PC-3 (cell line): ENCODE results near the gene WFDC1. TPM values are rescaled to one million over a fixed set of nuclear protein-coding genes. Genes with fewer than 3 reads are reported as not detected.

Experiments
- ATAC-seq: fragments of 200-7000 bp; cut with Tn5 transposase; 2 replicates; pipeline ENCODE4 v1.9.1; 2020; ENCODE audit warnings: mild to moderate bottlenecking, moderate library complexity
- BruUV-seq: library from RNA; stranded (reverse); fragments of 400-500 nt; replicated peaks from 2 replicates; lab custom pipeline; 2021; lab: Mats Ljungman, UMichigan
- CTCF ChIA-PET: fragments of 300-600 bp; sonication (Branson Sonifier 250); formaldehyde crosslinking; loops from one replicate; lab custom pipeline; 2022; ENCODE audit warnings: antibody characterized with exemption; lab: Charles Lee
- POLR2A ChIA-PET: fragments of 300-600 bp; sonication (Branson Sonifier 250); formaldehyde crosslinking; loops from one replicate; lab custom pipeline; 2022; ENCODE audit warnings: antibody characterized with exemption; ENCODE audit not compliant: unreplicated experiment; lab: Charles Lee
- DNase-seq: peaks from one replicate; pipeline ENCODE4 v3.0.0-alpha.2; 2015
- H2AFZ ChIP-seq: fragments of 300-600 bp; sonication (generic); 2 replicates; pipeline ENCODE4 v1.6.0; 2016; ENCODE audit warnings: antibody characterized with exemption, low read length
- H3F3A ChIP-seq: fragments of 300-600 bp; sonication (generic); one replicate; pipeline ENCODE4 v1.6.0; 2017; ENCODE audit warnings: antibody characterized with exemption, low read length, control low read depth, mild to moderate bottlenecking; ENCODE audit not compliant: unreplicated experiment
- H3K27ac ChIP-seq: fragments of 300-600 bp; sonication (generic); 2 replicates; pipeline ENCODE4 v1.5.1; 2016; ENCODE audit warnings: mild to moderate bottlenecking, low read length
- H3K27me3 ChIP-seq: fragments of 300-600 bp; sonication (generic); 2 replicates; pipeline ENCODE4 v1.6.1; 2016; ENCODE audit warnings: low read length, mixed read lengths
- H3K36me3 ChIP-seq: fragments of 300-600 bp; sonication (generic); 2 replicates; pipeline ENCODE4 v1.6.1; 2016; ENCODE audit warnings: low read depth, mixed run types, low read length, mixed read lengths
- H3K4me1 ChIP-seq: fragments of 300-600 bp; sonication (generic); 2 replicates; pipeline ENCODE4 v1.5.1; 2016; ENCODE audit warnings: low read length; ENCODE audit not compliant: insufficient read depth
- H3K4me2 ChIP-seq: fragments of 300-600 bp; sonication (generic); 2 replicates; pipeline ENCODE4 v1.6.0; 2016; ENCODE audit warnings: low read length
- H3K4me3 ChIP-seq: fragments of 300-600 bp; sonication (generic); 2 replicates; pipeline ENCODE4 v1.5.1; 2016; ENCODE audit warnings: mild to moderate bottlenecking, low read length, mixed read lengths
- H3K79me2 ChIP-seq: fragments of 300-600 bp; sonication (generic); 2 replicates; pipeline ENCODE4 v1.6.1; 2017; ENCODE audit warnings: low read length, mixed read lengths
- H3K9ac ChIP-seq: fragments of 300-600 bp; sonication (generic); 2 replicates; pipeline ENCODE4 v1.6.0; 2016; ENCODE audit warnings: mild to moderate bottlenecking, low read length
- H3K9me2 ChIP-seq: fragments of 300-600 bp; sonication (generic); replicated peaks from 2 replicates; pipeline ENCODE4 v1.6.1; 2016; ENCODE audit warnings: mixed run types, low read length, mixed read lengths
- H3K9me3 ChIP-seq: fragments of 300-600 bp; sonication (generic); 2 replicates; pipeline ENCODE4 v1.6.1; 2016; ENCODE audit warnings: low read length, mixed read lengths
- H4K20me1 ChIP-seq: fragments of 300-600 bp; sonication (generic); 2 replicates; pipeline ENCODE4 v1.6.1; 2016; ENCODE audit warnings: low read length, mixed read lengths
- EZH2 ChIP-seq: fragments of 300-600 bp; sonication (generic); IDR thresholded peaks from one replicate; pipeline ENCODE4 v1.6.1; 2017; ENCODE audit warnings: antibody characterized with exemption, mild to moderate bottlenecking, low read length; ENCODE audit not compliant: unreplicated experiment
- EZH2phosphoT487 ChIP-seq: fragments of 300-600 bp; sonication (generic); IDR thresholded peaks from 2 replicates; pipeline ENCODE4 v1.6.1; 2018; ENCODE audit warnings: mild to moderate bottlenecking, antibody characterized with exemption, low read length, borderline replicate concordance
- intact Hi-C: fragments of 100-400 bp; cut with micrococcal nuclease; formaldehyde crosslinking; loops from 2 replicates; pipeline ENCODE4 v1.9.0; 2023
- total RNA-seq: library from RNA; depleted of rRNA; stranded (reverse); fragments of >200 nt; gene quantifications from 2 replicates; pipeline ENCODE4 v1.2.3, GENCODE V29; 2014
- TF ChIP-seq, protein P1 (sequence below): fragments of 300-600 bp; sonication (generic); conservative IDR thresholded peaks from 2 replicates; pipeline ENCODE4 v1.5.1; 2017; ENCODE audit warnings: antibody characterized with exemption, low read depth, mild to moderate bottlenecking, low read length

The WFDC1 gene
- total RNA-seq, 1 experiment from 2014 or later, result 0.15 TPM

DNA sequence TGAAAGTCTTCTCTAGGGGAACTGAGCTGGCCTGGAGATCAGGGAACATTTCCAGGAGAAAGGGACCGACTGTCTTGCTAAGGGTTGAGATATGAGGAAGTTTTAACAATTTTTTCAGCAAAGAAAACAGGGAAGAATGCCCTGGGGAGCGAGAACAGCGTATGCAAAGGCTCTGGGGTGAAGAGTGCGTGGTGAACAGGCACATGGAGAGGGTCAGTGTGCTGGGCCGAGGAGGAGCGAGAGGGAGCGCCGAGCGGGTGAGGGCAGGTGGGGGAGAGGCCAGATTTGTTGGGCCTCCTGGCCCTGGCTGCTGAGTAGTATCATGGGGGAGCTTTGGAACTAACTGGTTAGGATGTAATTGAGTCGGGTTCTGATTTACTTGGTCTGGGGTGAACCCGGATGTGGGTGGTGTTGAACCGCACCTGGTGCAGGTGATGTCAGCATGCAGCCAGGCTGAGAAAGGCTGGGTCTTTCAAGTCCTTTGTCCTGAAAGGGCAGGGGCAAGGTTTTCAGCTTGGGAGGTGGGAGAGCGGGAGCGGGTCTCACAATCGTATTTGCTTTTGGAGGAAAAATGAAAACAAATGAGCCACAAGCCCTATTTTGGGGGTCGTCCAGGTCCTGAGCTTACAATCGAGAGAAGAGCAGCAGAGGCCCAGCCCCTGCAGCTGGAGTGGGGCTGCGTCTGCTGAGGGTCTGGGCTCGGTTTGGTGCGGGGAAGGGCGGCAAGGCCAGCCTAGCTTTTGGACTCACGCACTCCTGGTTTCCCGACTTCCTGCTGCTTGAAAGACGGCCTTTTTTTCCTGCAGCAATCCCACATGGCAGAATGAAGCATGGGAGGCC lies 11.1 kb upstream of the WFDC1 start:
- Histone ChIP-seq H4K20me1 (no peaks in the 10 kb centered on the region), H3K9ac (no peak overlapping the region), H3K9me2 (no peaks in the 10 kb centered on the region), H3K27me3 (peaks cover 8% of the 10 kb centered on the region; the same call in 1 of the 2 replicates), H3K4me2 (no peak overlapping the region), H3K36me3 (no peaks in the 10 kb centered on the region), H3K9me3 (no peaks in the 10 kb centered on the region), H3K4me3 (no peak overlapping the region), H2AFZ (no peak overlapping the region), H3K79me2 (no peaks in the 10 kb centered on the region), H3F3A (no peaks in the 10 kb centered on the region), H3K27ac (no peak overlapping the region), H3K4me1 (no peaks in the 10 kb centered on the region)
- BruUV-seq, result no TSS peak
- CTCF ChIA-PET, result no interaction called here
- POLR2A ChIA-PET, result no interaction called here
- DNase-seq (no peak), ATAC-seq (no peak)
- TF ChIP-seq EZH2, result no peak
- TF ChIP-seq, protein P1, sequence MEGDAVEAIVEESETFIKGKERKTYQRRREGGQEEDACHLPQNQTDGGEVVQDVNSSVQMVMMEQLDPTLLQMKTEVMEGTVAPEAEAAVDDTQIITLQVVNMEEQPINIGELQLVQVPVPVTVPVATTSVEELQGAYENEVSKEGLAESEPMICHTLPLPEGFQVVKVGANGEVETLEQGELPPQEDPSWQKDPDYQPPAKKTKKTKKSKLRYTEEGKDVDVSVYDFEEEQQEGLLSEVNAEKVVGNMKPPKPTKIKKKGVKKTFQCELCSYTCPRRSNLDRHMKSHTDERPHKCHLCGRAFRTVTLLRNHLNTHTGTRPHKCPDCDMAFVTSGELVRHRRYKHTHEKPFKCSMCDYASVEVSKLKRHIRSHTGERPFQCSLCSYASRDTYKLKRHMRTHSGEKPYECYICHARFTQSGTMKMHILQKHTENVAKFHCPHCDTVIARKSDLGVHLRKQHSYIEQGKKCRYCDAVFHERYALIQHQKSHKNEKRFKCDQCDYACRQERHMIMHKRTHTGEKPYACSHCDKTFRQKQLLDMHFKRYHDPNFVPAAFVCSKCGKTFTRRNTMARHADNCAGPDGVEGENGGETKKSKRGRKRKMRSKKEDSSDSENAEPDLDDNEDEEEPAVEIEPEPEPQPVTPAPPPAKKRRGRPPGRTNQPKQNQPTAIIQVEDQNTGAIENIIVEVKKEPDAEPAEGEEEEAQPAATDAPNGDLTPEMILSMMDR, result no peak
- TF ChIP-seq EZH2phosphoT487, result no peak
- intact Hi-C loops, result no loop called here

DNA sequence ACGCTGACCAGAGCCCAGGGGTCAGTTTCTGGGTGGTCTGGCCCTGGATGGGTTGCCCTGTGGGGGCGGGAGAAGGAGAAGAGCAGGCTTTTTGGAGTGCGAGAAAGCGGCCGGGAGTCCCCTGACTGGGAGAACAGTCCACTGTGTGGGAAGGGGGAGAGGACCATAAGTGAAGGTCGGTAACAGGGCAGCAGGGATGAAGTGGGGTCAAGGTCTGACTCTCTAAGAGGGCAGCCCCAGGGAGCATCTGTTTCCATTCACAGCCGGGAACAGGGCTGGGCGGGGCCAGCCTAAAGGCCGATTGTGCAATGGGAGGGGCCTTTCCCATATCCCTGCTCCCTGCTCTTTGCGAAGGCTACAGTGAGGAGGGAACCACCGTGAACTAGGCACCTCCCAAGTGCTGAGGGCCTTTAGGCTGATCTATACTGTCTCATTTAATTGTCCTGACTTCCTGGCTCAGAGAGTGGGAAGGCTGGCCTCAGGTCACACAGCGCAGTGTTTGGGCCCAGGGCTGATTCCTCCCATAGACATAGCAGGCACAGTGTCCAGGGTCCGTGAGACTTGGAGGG lies 10.4 kb upstream of the WFDC1 start:
- no peak for TF ChIP-seq EZH2
- TF ChIP-seq, protein P1, result no peak
- no peak for TF ChIP-seq EZH2phosphoT487
- Histone ChIP-seq H3K27ac (no peak overlapping the region), H3K9me2 (no peaks in the 10 kb centered on the region), H3K36me3 (no peaks in the 10 kb centered on the region), H3K27me3 (peaks cover 8% of the 10 kb centered on the region; the same call in 1 of the 2 replicates), H3K9ac (no peak overlapping the region), H3K79me2 (no peaks in the 10 kb centered on the region), H2AFZ (no peak overlapping the region), H3K4me1 (no peaks in the 10 kb centered on the region), H3K4me2 (no peak overlapping the region), H3K4me3 (no peak overlapping the region), H4K20me1 (no peaks in the 10 kb centered on the region), H3F3A (no peaks in the 10 kb centered on the region), H3K9me3 (no peaks in the 10 kb centered on the region)
- CTCF ChIA-PET, result no interaction called here
- ATAC-seq (no peak), DNase-seq (no peak)
- POLR2A ChIA-PET, result no interaction called here
- no TSS peak for BruUV-seq
- intact Hi-C loops, result no loop called here
